Body of pancreas (tissue), 4 donors: ENCODE data around the gene EP400.

ENCODE experiments used
- CTCF ChIP-seq, 7 experiments: fragments of 450-650 bp in 4 of 7; fragments of 200-600 bp in 3 of 7; sonication (generic) in 3 of 7; IDR thresholded peaks; one replicate each; pipeline ENCODE4 v1.5.1; 2016 to 2019; ENCODE audit warnings: antibody characterized with exemption in 7 of 7
- POLR2A ChIP-seq, 3 donors: fragments of 450-650 bp; IDR thresholded peaks; one replicate each; pipeline ENCODE4 v1.6.1; 2016; ENCODE audit warnings: antibody characterized with exemption in 3 of 3, mild to moderate bottlenecking in 2 of 3

- TF ChIP-seq CTCF (IDR thresholded peaks at IDR 0.05) (no peak), POLR2A (IDR thresholded peaks at IDR 0.05) (no peak)
Observed at GRCh38 chr12:132024758-132025157, 75.0 kb downstream of the EP400 start.
